ENCODE results near the gene FUZ.
"Not testable (repeated sequence)": the region's sequence is repeated elsewhere in the genome, so short reads cannot be mapped to it uniquely, and the experiment has no call there.

DNA sequence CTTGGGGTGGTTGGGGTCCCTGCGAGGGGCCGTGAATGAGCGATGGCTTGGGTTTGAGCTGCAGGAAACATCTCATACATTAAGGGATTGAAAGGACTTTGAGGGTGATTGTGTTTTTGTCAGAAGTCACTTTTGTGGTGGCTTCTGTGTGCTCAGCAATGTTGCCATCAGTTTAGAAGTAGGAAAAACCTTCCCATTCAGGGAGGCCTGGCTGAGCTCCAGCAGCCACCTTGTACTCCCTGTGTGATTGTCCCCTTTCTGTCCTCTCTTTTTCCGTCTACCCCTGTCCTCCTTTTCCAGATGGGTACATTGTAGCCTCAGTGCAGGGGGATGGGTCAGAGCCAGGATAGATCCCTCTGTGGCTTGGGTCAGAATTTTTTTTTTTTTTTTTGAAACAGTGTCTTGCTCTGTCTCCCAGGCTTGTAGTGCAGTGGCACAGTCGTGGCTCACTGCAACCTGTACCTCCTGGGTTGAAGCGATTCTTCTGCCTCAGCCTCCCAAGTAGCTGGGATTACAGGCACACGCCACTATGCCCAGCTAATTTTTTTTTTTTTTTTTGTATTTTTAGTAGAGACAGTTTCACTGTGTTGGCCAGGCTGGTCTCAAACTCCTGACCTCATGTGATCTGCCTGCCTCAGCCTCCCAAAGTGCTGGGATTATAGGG is 6.5 kb upstream of the FUZ start:
- not testable (repeated sequence) for TF ChIP-seq POLR2AphosphoS5 (IDR thresholded peaks at IDR 0.05); EZH2 (IDR thresholded peaks at IDR 0.05; ENCODE audit: borderline replicate concordance, insufficient read depth, low read length, poor library complexity, severe bottlenecking)
- TF ChIP-seq, protein P1, sequence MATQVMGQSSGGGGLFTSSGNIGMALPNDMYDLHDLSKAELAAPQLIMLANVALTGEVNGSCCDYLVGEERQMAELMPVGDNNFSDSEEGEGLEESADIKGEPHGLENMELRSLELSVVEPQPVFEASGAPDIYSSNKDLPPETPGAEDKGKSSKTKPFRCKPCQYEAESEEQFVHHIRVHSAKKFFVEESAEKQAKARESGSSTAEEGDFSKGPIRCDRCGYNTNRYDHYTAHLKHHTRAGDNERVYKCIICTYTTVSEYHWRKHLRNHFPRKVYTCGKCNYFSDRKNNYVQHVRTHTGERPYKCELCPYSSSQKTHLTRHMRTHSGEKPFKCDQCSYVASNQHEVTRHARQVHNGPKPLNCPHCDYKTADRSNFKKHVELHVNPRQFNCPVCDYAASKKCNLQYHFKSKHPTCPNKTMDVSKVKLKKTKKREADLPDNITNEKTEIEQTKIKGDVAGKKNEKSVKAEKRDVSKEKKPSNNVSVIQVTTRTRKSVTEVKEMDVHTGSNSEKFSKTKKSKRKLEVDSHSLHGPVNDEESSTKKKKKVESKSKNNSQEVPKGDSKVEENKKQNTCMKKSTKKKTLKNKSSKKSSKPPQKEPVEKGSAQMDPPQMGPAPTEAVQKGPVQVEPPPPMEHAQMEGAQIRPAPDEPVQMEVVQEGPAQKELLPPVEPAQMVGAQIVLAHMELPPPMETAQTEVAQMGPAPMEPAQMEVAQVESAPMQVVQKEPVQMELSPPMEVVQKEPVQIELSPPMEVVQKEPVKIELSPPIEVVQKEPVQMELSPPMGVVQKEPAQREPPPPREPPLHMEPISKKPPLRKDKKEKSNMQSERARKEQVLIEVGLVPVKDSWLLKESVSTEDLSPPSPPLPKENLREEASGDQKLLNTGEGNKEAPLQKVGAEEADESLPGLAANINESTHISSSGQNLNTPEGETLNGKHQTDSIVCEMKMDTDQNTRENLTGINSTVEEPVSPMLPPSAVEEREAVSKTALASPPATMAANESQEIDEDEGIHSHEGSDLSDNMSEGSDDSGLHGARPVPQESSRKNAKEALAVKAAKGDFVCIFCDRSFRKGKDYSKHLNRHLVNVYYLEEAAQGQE (IDR thresholded peaks at IDR 0.05; ENCODE audit: borderline replicate concordance), result not testable (repeated sequence)
- TF ChIP-seq, protein P2, sequence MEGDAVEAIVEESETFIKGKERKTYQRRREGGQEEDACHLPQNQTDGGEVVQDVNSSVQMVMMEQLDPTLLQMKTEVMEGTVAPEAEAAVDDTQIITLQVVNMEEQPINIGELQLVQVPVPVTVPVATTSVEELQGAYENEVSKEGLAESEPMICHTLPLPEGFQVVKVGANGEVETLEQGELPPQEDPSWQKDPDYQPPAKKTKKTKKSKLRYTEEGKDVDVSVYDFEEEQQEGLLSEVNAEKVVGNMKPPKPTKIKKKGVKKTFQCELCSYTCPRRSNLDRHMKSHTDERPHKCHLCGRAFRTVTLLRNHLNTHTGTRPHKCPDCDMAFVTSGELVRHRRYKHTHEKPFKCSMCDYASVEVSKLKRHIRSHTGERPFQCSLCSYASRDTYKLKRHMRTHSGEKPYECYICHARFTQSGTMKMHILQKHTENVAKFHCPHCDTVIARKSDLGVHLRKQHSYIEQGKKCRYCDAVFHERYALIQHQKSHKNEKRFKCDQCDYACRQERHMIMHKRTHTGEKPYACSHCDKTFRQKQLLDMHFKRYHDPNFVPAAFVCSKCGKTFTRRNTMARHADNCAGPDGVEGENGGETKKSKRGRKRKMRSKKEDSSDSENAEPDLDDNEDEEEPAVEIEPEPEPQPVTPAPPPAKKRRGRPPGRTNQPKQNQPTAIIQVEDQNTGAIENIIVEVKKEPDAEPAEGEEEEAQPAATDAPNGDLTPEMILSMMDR (IDR thresholded peaks at IDR 0.05; ENCODE audit: poor library complexity, severe bottlenecking), result not testable (repeated sequence)

Measured in neural cell (in vitro differentiated cells).